ENCODE measurements around the gene SSTR3. TPM values are rescaled to one million over a fixed set of nuclear protein-coding genes. Genes with fewer than 3 reads are reported as not detected.
"Not testable (repeated sequence)": the region's sequence is repeated elsewhere in the genome, so short reads cannot be mapped to it uniquely, and the experiment has no call there.

SSTR3 gene
- total RNA-seq, 1 donor from 2014 or later: not detected

DNA sequence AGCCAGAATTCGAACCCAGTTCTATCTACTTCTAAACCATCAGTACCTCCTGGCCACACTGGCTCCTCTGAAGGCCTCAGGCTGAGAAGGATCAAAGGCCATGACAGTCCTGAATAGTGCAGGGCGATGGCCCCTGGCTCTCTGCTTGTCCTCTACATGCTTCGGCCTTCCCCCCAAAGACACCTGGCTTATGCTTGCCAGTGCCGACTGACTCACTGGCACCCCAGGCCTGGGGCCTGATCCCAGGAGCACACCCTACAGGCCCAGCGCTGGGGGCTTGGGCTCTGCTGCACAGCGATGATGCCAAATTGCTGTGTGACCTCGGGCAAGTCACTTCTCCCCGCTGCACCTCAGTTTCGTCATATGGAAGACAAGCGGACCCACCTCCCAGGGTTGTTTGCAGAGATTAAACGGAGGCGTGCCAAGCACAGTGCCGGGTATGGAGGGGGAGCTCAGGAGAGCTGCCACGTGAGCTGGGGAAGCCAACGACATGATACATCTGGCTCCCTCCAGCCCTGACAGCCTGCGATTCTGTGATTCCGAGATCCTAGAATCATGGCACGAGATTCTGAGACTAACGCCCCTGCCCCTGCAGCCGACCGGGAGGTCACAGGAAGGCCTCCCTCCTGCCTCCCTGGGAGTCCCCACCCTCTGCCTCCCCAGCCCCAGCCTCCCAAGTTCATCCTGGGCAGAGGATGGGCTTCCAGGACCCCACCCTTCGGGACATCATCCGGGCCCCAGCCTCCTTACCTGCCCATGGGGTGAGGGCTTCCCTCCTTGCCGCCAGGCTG lies 1.0 kb downstream of the SSTR3 start:
- no peak for DNase-seq (ENCODE audit: low read depth, low spot score)

- no peak for DNase-seq (ENCODE audit: low read depth, low spot score)
These were observed 2.1 kb downstream of the SSTR3 start for GRCh38 chr22:37210041-37210803.

GRCh38 chr22:37209140-37209845 lies 3.0 kb downstream of the SSTR3 start:
- DNase-seq (ENCODE audit: low read depth, low spot score): no peak

GRCh38 chr22:37208401-37209139 lies 3.7 kb downstream of the SSTR3 start:
- DNase-seq (ENCODE audit: low read depth, low spot score): no peak

GRCh38 chr22:37207981-37208380 lies 4.3 kb downstream of the SSTR3 start:
- DNase-seq (ENCODE audit: low read depth, low spot score): no peak

DNA sequence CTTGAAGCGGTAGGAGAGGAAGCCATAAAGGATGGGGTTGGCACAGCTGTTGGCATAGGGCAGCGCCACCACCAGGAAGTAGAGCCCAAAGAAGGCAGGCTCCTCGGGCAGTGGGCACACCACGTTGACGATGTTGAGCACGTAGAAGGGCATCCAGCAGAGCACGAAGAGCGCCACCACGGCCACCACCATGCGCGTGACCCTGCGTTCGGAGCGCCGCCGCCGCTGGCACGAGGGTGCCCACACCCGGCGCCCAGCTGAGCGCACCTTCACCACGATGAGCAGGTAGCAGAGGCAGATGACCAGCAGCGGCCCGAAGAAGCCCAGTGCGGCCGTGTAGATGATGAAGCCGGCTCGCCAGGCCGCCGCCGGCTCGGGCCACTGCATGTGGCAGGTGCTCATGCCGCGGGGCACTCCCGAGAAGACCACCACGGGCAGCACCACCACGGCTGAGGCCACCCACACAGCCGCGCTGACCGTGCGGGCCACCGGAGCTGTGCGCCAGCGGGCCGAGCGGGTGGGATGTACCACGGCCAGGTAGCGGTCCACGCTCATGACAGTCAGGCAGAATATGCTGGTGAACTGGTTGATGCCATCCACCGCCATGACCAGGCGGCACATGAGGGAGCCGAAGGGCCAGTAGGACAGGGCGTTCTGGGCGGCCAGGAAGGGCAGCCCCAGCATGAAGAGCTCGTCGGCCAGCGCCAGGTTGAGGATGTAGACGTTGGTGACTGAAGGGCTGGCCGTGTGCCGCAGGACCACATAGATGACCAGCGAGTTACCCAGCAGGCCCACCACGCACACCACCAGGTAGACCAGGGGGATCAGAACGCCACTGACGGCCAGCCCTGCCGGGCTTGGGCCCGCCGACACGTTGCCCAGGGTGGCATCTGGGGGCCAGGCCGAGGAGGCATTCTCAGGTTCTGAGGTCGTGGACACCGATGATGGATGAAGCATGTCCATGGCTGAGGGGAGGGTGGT lies 5.1 kb downstream of the SSTR3 start:
- no peak for DNase-seq (ENCODE audit: low read depth, low spot score)

- DNase-seq (ENCODE audit: low read depth, low spot score): no peak
These were observed 6.0 kb downstream of the SSTR3 start for GRCh38 chr22:37206118-37206840.

DNA sequence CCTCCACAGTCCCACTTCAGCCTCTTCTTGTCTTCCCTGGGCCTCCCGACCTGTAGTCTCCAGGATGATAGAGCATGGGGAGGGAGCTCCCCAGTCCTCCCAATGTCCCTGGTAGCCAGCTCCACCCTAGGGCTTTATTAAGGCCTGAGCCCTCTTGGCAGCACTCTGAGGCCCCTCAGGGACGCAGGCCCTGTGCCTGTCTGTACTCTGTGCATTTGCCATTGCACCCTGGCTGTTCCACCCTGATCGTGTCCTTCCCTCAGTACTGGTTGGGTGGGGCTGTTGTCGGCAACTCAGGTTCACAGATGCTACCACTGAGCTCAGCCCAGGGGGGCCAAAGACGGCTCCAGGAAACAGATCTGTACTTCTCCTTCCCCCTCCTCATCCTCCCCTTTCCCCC lies 7.2 kb downstream of the SSTR3 start:
- DNase-seq (ENCODE audit: low read depth, low spot score): no peak

- no peak for DNase-seq (ENCODE audit: low read depth, low spot score)
These were observed 8.1 kb downstream of the SSTR3 start for GRCh38 chr22:37204045-37204655.

DNA sequence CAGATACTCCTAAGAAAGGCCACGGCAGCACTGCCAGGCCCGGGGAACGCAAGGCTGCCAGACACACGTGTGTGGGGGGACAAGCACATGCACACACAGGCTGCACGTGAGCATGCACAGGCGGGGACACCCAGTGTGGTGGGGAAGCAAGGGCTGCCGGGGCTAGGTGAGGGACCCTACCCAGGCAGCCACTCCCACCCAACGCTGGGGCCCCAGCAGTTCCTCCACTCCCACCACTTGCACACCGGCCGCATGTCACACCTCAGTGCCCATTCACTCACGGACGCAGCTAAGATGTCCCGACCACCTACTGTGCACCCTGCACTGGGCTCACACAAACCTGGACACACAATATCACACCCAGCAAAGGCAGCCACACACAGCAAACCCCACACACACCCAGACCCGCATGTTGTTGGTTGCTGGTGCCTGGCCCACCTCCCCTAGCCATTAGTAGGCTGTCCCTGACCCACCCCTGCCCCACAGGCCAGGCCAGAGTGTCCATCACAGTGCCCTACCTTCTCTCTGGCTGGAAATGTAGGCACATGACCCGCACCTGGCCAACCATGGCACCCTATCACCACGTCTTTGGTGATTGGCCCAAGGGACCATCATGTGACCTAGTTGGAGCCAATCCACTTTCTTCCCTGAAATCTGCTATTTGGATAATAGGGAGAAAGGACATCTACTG lies 8.8 kb downstream of the SSTR3 start:
- no peak for DNase-seq (ENCODE audit: low read depth, low spot score)

GRCh38 chr22:37202716-37203115 lies 9.6 kb downstream of the SSTR3 start:
- no peak for DNase-seq (ENCODE audit: low read depth, low spot score)

GRCh38 chr22:37202001-37202555 lies 10.2 kb downstream of the SSTR3 start:
- no peak for DNase-seq (ENCODE audit: low read depth, low spot score)

DNA sequence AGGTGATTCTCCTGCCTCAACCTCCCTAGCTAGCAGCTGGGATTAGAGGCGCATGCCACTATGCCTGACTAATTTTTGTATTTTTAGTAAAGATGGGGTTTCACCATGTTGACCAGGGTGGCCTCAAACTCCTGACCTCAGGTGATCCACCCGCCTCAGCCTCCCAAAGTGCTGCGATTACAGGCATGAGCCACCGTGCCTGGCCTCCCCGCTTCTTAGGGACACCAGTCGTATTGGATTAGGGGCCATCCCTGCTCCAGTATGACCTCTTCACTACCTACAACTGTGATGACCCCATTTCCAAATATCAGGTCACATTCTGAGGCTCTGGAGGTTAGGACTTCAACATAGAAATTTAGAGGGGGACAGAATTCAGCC lies 10.8 kb downstream of the SSTR3 start:
- DNase-seq (ENCODE audit: low read depth, low spot score): not testable (repeated sequence)

GRCh38 chr22:37199760-37200108 lies 12.5 kb downstream of the SSTR3 start:
- no peak for DNase-seq (ENCODE audit: low read depth, low spot score)

DNA sequence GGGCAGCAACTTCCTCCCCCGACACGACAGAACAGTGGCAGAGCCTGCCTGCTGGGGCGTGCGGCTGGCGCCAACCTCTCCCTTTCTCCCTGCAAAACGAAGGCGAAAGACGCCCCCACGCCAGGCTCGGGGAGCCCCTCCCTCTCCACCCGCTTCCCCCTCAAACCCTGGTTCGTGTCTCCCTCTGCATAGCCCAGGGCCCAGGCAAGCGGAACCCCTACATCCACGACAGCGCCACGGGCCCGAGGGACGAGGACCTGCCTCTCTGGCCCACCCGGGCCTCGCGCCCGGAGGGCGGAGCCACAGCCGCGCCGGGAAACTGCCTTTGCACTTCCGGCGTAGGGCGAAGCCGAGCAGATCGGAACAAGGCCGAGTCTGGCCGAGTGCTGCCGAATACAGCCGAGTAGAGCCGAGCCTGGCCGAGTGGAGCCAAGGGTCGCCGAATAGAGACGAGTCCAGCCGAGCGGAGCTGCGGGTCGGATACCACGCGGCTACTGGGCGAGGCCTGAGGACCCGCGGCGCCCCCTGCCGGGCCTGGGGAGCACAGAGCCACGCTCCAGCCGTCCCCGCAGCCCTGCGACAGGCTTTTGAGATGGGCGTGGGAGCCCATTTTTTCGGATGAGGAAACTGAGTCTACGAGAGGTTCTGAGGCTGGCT lies 13.0 kb downstream of the SSTR3 start:
- peak; percentile 88 for DNase-seq (ENCODE audit: low read depth, low spot score)

GRCh38 chr22:37198258-37199102 lies 13.8 kb downstream of the SSTR3 start:
- no peak for DNase-seq (ENCODE audit: low read depth, low spot score)
